ENCODE measurements around the gene COL4A4.
"Not testable (repeated sequence)": the region's sequence is repeated elsewhere in the genome, so short reads cannot be mapped to it uniquely, and the experiment has no call there.

The COL4A4 gene

GRCh38 chr2:227099340-227099739 is 64.7 kb downstream of the COL4A4 start:
- DNase-seq (ENCODE audit: insufficient read length, low spot score): no peak
- no peak for FAIRE-seq
- TF ChIP-seq POLR2A (IDR thresholded peaks at IDR 0.05; ENCODE audit: low read depth, low read length) (no peak), TAF1 (IDR thresholded peaks at IDR 0.05; ENCODE audit: low read depth, low read length) (no peak), POU2F2 (IDR thresholded peaks at IDR 0.05; ENCODE audit: low read depth, low read length) (no peak), SPI1 (IDR thresholded peaks at IDR 0.05; ENCODE audit: low read depth, low read length) (no peak), POLR2AphosphoS5 (IDR thresholded peaks at IDR 0.05; ENCODE audit: low read depth, low read length) (no peak), PAX5 (IDR thresholded peaks at IDR 0.05; ENCODE audit: insufficient read depth, low read length, severe bottlenecking) (no peak)

GRCh38 chr2:227098162-227098515 is 65.9 kb downstream of the COL4A4 start:
- TF ChIP-seq POU2F2 (IDR thresholded peaks at IDR 0.05; ENCODE audit: low read depth, low read length) (no peak), PAX5 (IDR thresholded peaks at IDR 0.05; ENCODE audit: insufficient read depth, low read length, severe bottlenecking) (no peak), POLR2A (IDR thresholded peaks at IDR 0.05; ENCODE audit: low read depth, low read length) (no peak), SPI1 (IDR thresholded peaks at IDR 0.05; ENCODE audit: low read depth, low read length) (no peak), TAF1 (IDR thresholded peaks at IDR 0.05; ENCODE audit: low read depth, low read length) (no peak), POLR2AphosphoS5 (IDR thresholded peaks at IDR 0.05; ENCODE audit: low read depth, low read length) (no peak)
- FAIRE-seq (no peak), DNase-seq (ENCODE audit: insufficient read length, low spot score) (no peak)

- no peak for FAIRE-seq
- no peak for DNase-seq (ENCODE audit: insufficient read length, low spot score)
- no peak for TF ChIP-seq POLR2AphosphoS5 (IDR thresholded peaks at IDR 0.05; ENCODE audit: low read depth, low read length)
- no peak for TF ChIP-seq PAX5 (IDR thresholded peaks at IDR 0.05; ENCODE audit: insufficient read depth, low read length, severe bottlenecking)
- TF ChIP-seq TAF1 (IDR thresholded peaks at IDR 0.05; ENCODE audit: low read depth, low read length): no peak
- no peak for TF ChIP-seq POU2F2 (IDR thresholded peaks at IDR 0.05; ENCODE audit: low read depth, low read length)
- no peak for TF ChIP-seq POLR2A (IDR thresholded peaks at IDR 0.05; ENCODE audit: low read depth, low read length)
- no peak for TF ChIP-seq SPI1 (IDR thresholded peaks at IDR 0.05; ENCODE audit: low read depth, low read length)
These were observed 66.4 kb downstream of the COL4A4 start for GRCh38 chr2:227097495-227098161.

GRCh38 chr2:227095346-227095745 is 68.7 kb downstream of the COL4A4 start:
- DNase-seq (ENCODE audit: insufficient read length, low spot score): no peak
- no peak for FAIRE-seq
- no peak for TF ChIP-seq SPI1 (IDR thresholded peaks at IDR 0.05; ENCODE audit: low read depth, low read length)
- no peak for TF ChIP-seq POLR2AphosphoS5 (IDR thresholded peaks at IDR 0.05; ENCODE audit: low read depth, low read length)
- no peak for TF ChIP-seq POLR2A (IDR thresholded peaks at IDR 0.05; ENCODE audit: low read depth, low read length)
- no peak for TF ChIP-seq POU2F2 (IDR thresholded peaks at IDR 0.05; ENCODE audit: low read depth, low read length)
- no peak for TF ChIP-seq TAF1 (IDR thresholded peaks at IDR 0.05; ENCODE audit: low read depth, low read length)
- no peak for TF ChIP-seq PAX5 (IDR thresholded peaks at IDR 0.05; ENCODE audit: insufficient read depth, low read length, severe bottlenecking)

DNA sequence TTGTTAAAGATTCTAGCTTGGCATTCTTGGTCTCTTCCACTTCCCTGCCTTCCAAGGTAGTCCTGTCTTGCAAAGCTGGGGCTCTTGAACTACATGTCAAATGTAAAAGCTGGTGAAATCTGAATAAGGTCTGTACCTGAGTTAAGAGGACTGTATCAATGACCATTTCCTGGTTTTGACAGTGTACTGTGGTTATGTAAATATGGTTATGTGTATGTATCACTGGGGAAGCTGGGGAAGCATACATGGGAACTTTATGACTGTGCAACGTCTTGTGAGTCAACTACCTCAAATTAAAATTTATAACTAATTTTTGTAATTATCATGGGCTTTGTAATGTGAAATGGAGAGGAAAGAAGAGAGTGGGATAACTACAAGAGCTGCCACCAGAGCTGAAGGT is 81.7 kb downstream of the COL4A4 start:
- FAIRE-seq (no peak), DNase-seq (ENCODE audit: insufficient read length, low spot score) (no peak)
- TF ChIP-seq SPI1 (IDR thresholded peaks at IDR 0.05; ENCODE audit: low read depth, low read length): peak; percentile 34; the same call in 1 of the 2 replicates
- no peak for TF ChIP-seq POLR2A (IDR thresholded peaks at IDR 0.05; ENCODE audit: low read depth, low read length)

GRCh38 chr2:227079726-227080125 is 84.3 kb downstream of the COL4A4 start:
- no peak for FAIRE-seq
- DNase-seq (ENCODE audit: insufficient read length, low spot score): no peak
- no peak for TF ChIP-seq POLR2AphosphoS5 (IDR thresholded peaks at IDR 0.05; ENCODE audit: low read depth, low read length)
- TF ChIP-seq POU2F2 (IDR thresholded peaks at IDR 0.05; ENCODE audit: low read depth, low read length): no peak
- no peak for TF ChIP-seq TAF1 (IDR thresholded peaks at IDR 0.05; ENCODE audit: low read depth, low read length)
- TF ChIP-seq SPI1 (IDR thresholded peaks at IDR 0.05; ENCODE audit: low read depth, low read length): no peak
- TF ChIP-seq PAX5 (IDR thresholded peaks at IDR 0.05; ENCODE audit: insufficient read depth, low read length, severe bottlenecking): no peak
- TF ChIP-seq POLR2A (IDR thresholded peaks at IDR 0.05; ENCODE audit: low read depth, low read length): no peak

- FAIRE-seq; DNase-seq (ENCODE audit: insufficient read length, low spot score): not testable (repeated sequence)
These were observed 98.9 kb downstream of the COL4A4 start for GRCh38 chr2:227065065-227065464.

- DNase-seq (ENCODE audit: insufficient read length, low spot score) (no peak), FAIRE-seq (no peak)
- TF ChIP-seq PAX5 (IDR thresholded peaks at IDR 0.05; ENCODE audit: insufficient read depth, low read length, severe bottlenecking): no peak
- TF ChIP-seq POLR2AphosphoS5 (IDR thresholded peaks at IDR 0.05; ENCODE audit: low read depth, low read length): no peak
- no peak for TF ChIP-seq TAF1 (IDR thresholded peaks at IDR 0.05; ENCODE audit: low read depth, low read length)
- TF ChIP-seq POLR2A (IDR thresholded peaks at IDR 0.05; ENCODE audit: low read depth, low read length): no peak
- TF ChIP-seq SPI1 (IDR thresholded peaks at IDR 0.05; ENCODE audit: low read depth, low read length): no peak
- no peak for TF ChIP-seq POU2F2 (IDR thresholded peaks at IDR 0.05; ENCODE audit: low read depth, low read length)
These were observed 105.1 kb downstream of the COL4A4 start for GRCh38 chr2:227058888-227059399.

GRCh38 chr2:227057743-227058447 is 106.1 kb downstream of the COL4A4 start:
- no peak for DNase-seq (ENCODE audit: insufficient read length, low spot score)
- no peak for FAIRE-seq
- TF ChIP-seq SPI1 (IDR thresholded peaks at IDR 0.05; ENCODE audit: low read depth, low read length): no peak
- TF ChIP-seq PAX5 (IDR thresholded peaks at IDR 0.05; ENCODE audit: insufficient read depth, low read length, severe bottlenecking): no peak
- no peak for TF ChIP-seq POLR2AphosphoS5 (IDR thresholded peaks at IDR 0.05; ENCODE audit: low read depth, low read length)
- TF ChIP-seq POU2F2 (IDR thresholded peaks at IDR 0.05; ENCODE audit: low read depth, low read length): no peak
- no peak for TF ChIP-seq TAF1 (IDR thresholded peaks at IDR 0.05; ENCODE audit: low read depth, low read length)
- no peak for TF ChIP-seq POLR2A (IDR thresholded peaks at IDR 0.05; ENCODE audit: low read depth, low read length)

- FAIRE-seq: no peak
- DNase-seq (ENCODE audit: insufficient read length, low spot score): no peak
- no peak for TF ChIP-seq POLR2A (IDR thresholded peaks at IDR 0.05; ENCODE audit: low read depth, low read length)
- TF ChIP-seq TAF1 (IDR thresholded peaks at IDR 0.05; ENCODE audit: low read depth, low read length): no peak
- TF ChIP-seq POLR2AphosphoS5 (IDR thresholded peaks at IDR 0.05; ENCODE audit: low read depth, low read length): no peak
- TF ChIP-seq POU2F2 (IDR thresholded peaks at IDR 0.05; ENCODE audit: low read depth, low read length): no peak
- TF ChIP-seq PAX5 (IDR thresholded peaks at IDR 0.05; ENCODE audit: insufficient read depth, low read length, severe bottlenecking): no peak
- no peak for TF ChIP-seq SPI1 (IDR thresholded peaks at IDR 0.05; ENCODE audit: low read depth, low read length)
These were observed 106.9 kb downstream of the COL4A4 start for GRCh38 chr2:227057060-227057459.
